Uterus (tissue), 2 donors: ENCODE data around the gene LRP1.

Experiments used
- POLR2A ChIP-seq, 2 donors: fragments of 450-650 bp; IDR thresholded peaks; one replicate each; pipeline ENCODE4 v1.6.1; 2016; ENCODE audit warnings: antibody characterized with exemption in 2 of 2, mild to moderate bottlenecking in 1 of 2, moderate library complexity in 1 of 2
- TF ChIP-seq, protein P1 (sequence below), 4 experiments: fragments of 200-600 bp in 2 of 4; fragments of 450-650 bp in 2 of 4; sonication (generic) in 2 of 4; IDR thresholded peaks; one replicate each; pipeline ENCODE4 v1.5.1; 2016 to 2019; ENCODE audit warnings: antibody characterized with exemption in 4 of 4, mild to moderate bottlenecking in 2 of 4, moderate library complexity in 1 of 4

DNA sequence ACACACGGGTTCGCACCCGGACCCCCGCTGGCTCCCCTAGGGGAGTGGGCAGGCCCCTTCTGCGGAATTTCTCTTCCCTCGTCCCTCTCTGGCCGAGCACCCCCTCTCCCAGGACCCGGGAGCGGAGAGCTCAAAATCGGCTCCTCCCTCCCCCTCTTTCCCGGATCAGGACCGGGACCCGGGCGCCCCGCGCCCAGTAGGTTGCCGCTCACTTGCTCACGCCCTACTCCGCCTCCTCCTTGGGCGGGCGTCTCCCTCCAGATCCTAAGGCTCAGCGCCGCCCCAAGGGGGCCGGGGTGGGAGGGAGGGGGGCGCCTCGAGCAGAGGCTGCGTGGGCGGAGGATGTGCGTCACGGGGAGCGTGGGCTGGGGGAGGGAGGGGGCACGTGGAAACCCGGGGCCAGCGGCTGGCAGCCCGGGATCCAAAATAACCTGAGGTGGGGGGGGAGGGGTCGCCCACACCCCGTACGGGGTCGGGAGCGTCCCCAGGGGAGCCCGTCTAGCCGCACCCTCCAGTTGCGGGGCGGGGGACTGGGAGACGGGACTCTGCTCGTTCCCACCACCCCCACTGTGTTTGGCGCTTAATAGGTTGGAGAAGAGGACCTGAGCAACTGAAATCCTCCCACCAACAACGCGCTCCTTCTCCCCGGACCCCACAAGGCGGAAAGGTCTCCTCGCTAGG, 41.1 kb upstream of the LRP1 start:
- TF ChIP-seq, protein P1, sequence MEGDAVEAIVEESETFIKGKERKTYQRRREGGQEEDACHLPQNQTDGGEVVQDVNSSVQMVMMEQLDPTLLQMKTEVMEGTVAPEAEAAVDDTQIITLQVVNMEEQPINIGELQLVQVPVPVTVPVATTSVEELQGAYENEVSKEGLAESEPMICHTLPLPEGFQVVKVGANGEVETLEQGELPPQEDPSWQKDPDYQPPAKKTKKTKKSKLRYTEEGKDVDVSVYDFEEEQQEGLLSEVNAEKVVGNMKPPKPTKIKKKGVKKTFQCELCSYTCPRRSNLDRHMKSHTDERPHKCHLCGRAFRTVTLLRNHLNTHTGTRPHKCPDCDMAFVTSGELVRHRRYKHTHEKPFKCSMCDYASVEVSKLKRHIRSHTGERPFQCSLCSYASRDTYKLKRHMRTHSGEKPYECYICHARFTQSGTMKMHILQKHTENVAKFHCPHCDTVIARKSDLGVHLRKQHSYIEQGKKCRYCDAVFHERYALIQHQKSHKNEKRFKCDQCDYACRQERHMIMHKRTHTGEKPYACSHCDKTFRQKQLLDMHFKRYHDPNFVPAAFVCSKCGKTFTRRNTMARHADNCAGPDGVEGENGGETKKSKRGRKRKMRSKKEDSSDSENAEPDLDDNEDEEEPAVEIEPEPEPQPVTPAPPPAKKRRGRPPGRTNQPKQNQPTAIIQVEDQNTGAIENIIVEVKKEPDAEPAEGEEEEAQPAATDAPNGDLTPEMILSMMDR (IDR thresholded peaks at IDR 0.05), result peak in 1 of 4 experiments; percentile 11
- TF ChIP-seq POLR2A (IDR thresholded peaks at IDR 0.05), result peak; percentile 49 to 84
